Measurements from ENCODE around the gene PHF8. TPM values are rescaled to one million over a fixed set of nuclear protein-coding genes. Genes with fewer than 3 reads are reported as not detected.
A peak's percentile ranks its signal among the peaks of the same experiment; 100 is the strongest.

PHF8 gene
- total and polyA plus RNA-seq, 9 of the 15 experiments (the other 6 are each of a cell fraction or from before 2014, with no cell fraction given), result 2.5 to 25.7 (median 12.1) TPM

- POLR2A ChIA-PET, result interaction anchor here (1.1 kb wide), 1 partner anchor 9 kb away, joined by 3 read pairs; no protein-coding TSS in a partner anchor
- DNase-seq (ENCODE audit: extremely low read depth in 1 of 4, low spot score in 3 of 4) (no peak), FAIRE-seq (no peak), ATAC-seq (no peak)
- H3K9me1 ChIP-seq (ENCODE audit: control insufficient read depth, insufficient read depth, low read length), result no peaks in the 10 kb centered on the region
- CTCF ChIA-PET (ENCODE audit: low intra/inter-chr PET ratio), result no interaction called here
- H3K4me2 ChIP-seq (ENCODE audit: insufficient read depth, low read length), result no peak overlapping the region
- H3K4me3 ChIP-seq, result no peak overlapping the region
- H3K4me1 ChIP-seq (replicated peaks in 1 of 2; ENCODE audit: control insufficient read depth in 2 of 2, insufficient read depth in 2 of 2, low read length in 2 of 2), result no peaks in the 10 kb centered on the region
- no peak overlapping the region for H2AFZ ChIP-seq (ENCODE audit: low read depth, low read length)
- in situ Hi-C loops (cut with MboI) (no loop called here), intact Hi-C loops (cut with micrococcal nuclease) (no loop called here)
- H3K9ac ChIP-seq (ENCODE audit: insufficient read depth in 1 of 2, low read depth in 2 of 2, low read length in 2 of 2), result no peak overlapping the region
- H3K27ac ChIP-seq (ENCODE audit: extremely low read depth, low read depth, low read length), result no peak overlapping the region
- H3K36me3 ChIP-seq (ENCODE audit: control insufficient read depth, insufficient read depth, low read length), result no peaks in the 10 kb centered on the region
- no peaks in the 10 kb centered on the region for H3K79me2 ChIP-seq (ENCODE audit: control insufficient read depth, insufficient read depth, low read length)
- no peaks in the 10 kb centered on the region for H3K27me3 ChIP-seq (ENCODE audit: control insufficient read depth in 2 of 2, insufficient read depth in 2 of 2, low read length in 2 of 2)
- BruUV-seq (replicated peaks), result no TSS peak
- WGBS (ENCODE audit: insufficient coverage, low coverage, missing lambda C conversion rate), result 31% methylated on average over 2 of the region's 2 CpGs
- TF ChIP-seq TEAD2 (tag; IDR thresholded peaks at IDR 0.05), result no peak
- peak; percentile 35; the same call in 1 of the 2 replicates for TF ChIP-seq CEBPB (tag; IDR thresholded peaks at IDR 0.05)
- no peaks in the 10 kb centered on the region for H3K9me3 ChIP-seq (replicated peaks; ENCODE audit: control insufficient read depth, insufficient read depth, low read depth, low read length)
- H4K20me1 ChIP-seq (replicated peaks; ENCODE audit: control insufficient read depth, insufficient read depth, low read length), result no peaks in the 10 kb centered on the region
Observed at GRCh38 chrX:54076903-54077302, 32.6 kb upstream of the PHF8 start.

- POLR2A ChIA-PET, result interaction anchor here (1.5 kb wide), 1 partner anchor 30 kb away, joined by 5 read pairs; the partner anchor contains the start of gene PHF8
- ATAC-seq (no peak), FAIRE-seq (no peak), DNase-seq (ENCODE audit: extremely low read depth in 1 of 4, low spot score in 3 of 4) (no peak)
- Histone ChIP-seq H3K9ac (ENCODE audit: insufficient read depth in 1 of 2, low read depth in 2 of 2, low read length in 2 of 2) (no peak overlapping the region), H3K9me3 (replicated peaks; ENCODE audit: control insufficient read depth, insufficient read depth, low read depth, low read length) (no peaks in the 10 kb centered on the region), H3K4me1 (replicated peaks in 1 of 2; ENCODE audit: control insufficient read depth in 2 of 2, insufficient read depth in 2 of 2, low read length in 2 of 2) (no peaks in the 10 kb centered on the region), H3K4me3 (no peak overlapping the region), H3K9me1 (ENCODE audit: control insufficient read depth, insufficient read depth, low read length) (no peaks in the 10 kb centered on the region), H2AFZ (ENCODE audit: low read depth, low read length) (no peak overlapping the region), H3K79me2 (ENCODE audit: control insufficient read depth, insufficient read depth, low read length) (no peaks in the 10 kb centered on the region), H3K36me3 (ENCODE audit: control insufficient read depth, insufficient read depth, low read length) (no peaks in the 10 kb centered on the region), H4K20me1 (replicated peaks; ENCODE audit: control insufficient read depth, insufficient read depth, low read length) (no peaks in the 10 kb centered on the region), H3K27me3 (ENCODE audit: control insufficient read depth in 2 of 2, insufficient read depth in 2 of 2, low read length in 2 of 2) (no peaks in the 10 kb centered on the region), H3K4me2 (ENCODE audit: insufficient read depth, low read length) (no peak overlapping the region), H3K27ac (ENCODE audit: extremely low read depth, low read depth, low read length) (no peak overlapping the region)
- 28% methylated on average over 5 of the region's 6 CpGs for WGBS (ENCODE audit: insufficient coverage, low coverage, missing lambda C conversion rate)
- intact Hi-C loops (cut with micrococcal nuclease) (no loop called here), in situ Hi-C loops (cut with MboI) (no loop called here)
- CTCF ChIA-PET (ENCODE audit: low intra/inter-chr PET ratio), result no interaction called here
- no TSS peak for BruUV-seq (replicated peaks)
- TF ChIP-seq ERF (CRISPR knock-in tag; IDR thresholded peaks at IDR 0.05) (no peak), ATF2 (CRISPR knock-in tag; IDR thresholded peaks at IDR 0.05) (no peak), SMARCA4 (IDR thresholded peaks at IDR 0.05) (no peak), ZNF274 (IDR thresholded peaks at IDR 0.05; ENCODE audit: borderline replicate concordance, low read depth, low read length) (no peak), SMARCE1 (IDR thresholded peaks at IDR 0.05) (no peak), NR1H2 (CRISPR knock-in tag; IDR thresholded peaks at IDR 0.05) (no peak), HNRNPH1 (optimal IDR thresholded peaks at IDR 0.05; ENCODE audit: low read depth, low read length) (no peak), RFX7 (CRISPR knock-in tag; IDR thresholded peaks at IDR 0.05) (no peak), NKRF (IDR thresholded peaks at IDR 0.05; ENCODE audit: borderline replicate concordance) (no peak), NR2F6 (CRISPR knock-in tag; IDR thresholded peaks at IDR 0.05) (no peak), HMGXB4 (CRISPR knock-in tag; IDR thresholded peaks at IDR 0.05) (no peak)
Observed at GRCh38 chrX:54074826-54075225, 30.6 kb upstream of the PHF8 start.

Data from K562 (cell line).